Gastroesophageal sphincter (tissue), 4 donors: ENCODE results near the gene MBNL1. TPM values are rescaled to one million over a fixed set of nuclear protein-coding genes. Genes with fewer than 3 reads are reported as not detected.

Experiments
- ATAC-seq: fragments of 150-250 bp; one replicate; pipeline ENCODE4 v1.9.1; 2016; ENCODE audit warnings: mild to moderate bottlenecking, moderate library complexity
- H3K27ac ChIP-seq, 4 donors: fragments of 200-600 bp; sonication (generic) in 3 of 4; 1 replicate in 3 of 4; 2 replicates in 1 of 4; pipeline ENCODE4 v1.5.1; 2016 to 2019
- H3K27me3 ChIP-seq: fragments of 200-600 bp; sonication (generic); one replicate; pipeline ENCODE4 v1.5.1; 2019
- H3K36me3 ChIP-seq, 2 donors: fragments of 200-600 bp; sonication (generic); one replicate each; pipeline ENCODE4 v1.5.1; 2019; ENCODE audit warnings: control low read depth in 1 of 2
- H3K4me1 ChIP-seq, 3 donors: fragments of 200-600 bp; sonication (generic); 1 replicate in 2 of 3; 2 replicates in 1 of 3; pipeline ENCODE4 v1.5.1; 2016 to 2019; ENCODE audit warnings: control low read depth in 2 of 3
- H3K4me3 ChIP-seq, 2 donors: fragments of 200-600 bp; sonication (generic); one replicate each; pipeline ENCODE4 v1.5.1; 2019; ENCODE audit warnings: mild to moderate bottlenecking in 1 of 2, moderate library complexity in 1 of 2
- H3K9me3 ChIP-seq, 3 donors: fragments of 200-600 bp; sonication (generic); one replicate each; pipeline ENCODE4 v1.5.1; 2017 to 2019; ENCODE audit warnings: control low read depth in 2 of 3
- EP300 ChIP-seq: sonication (generic); formaldehyde crosslinking; IDR thresholded peaks from one replicate; pipeline ENCODE4 v1.6.1; 2017; ENCODE audit warnings: antibody characterized with exemption, mild to moderate bottlenecking
- POLR2A ChIP-seq, 2 donors: fragments of 450-650 bp; IDR thresholded peaks; one replicate each; pipeline ENCODE4 v1.6.1; 2017; ENCODE audit warnings: antibody characterized with exemption in 2 of 2, mild to moderate bottlenecking in 2 of 2, moderate library complexity in 1 of 2
- POLR2AphosphoS5 ChIP-seq: sonication (generic); formaldehyde crosslinking; IDR thresholded peaks from one replicate; pipeline ENCODE4 v1.6.1; 2017; ENCODE audit warnings: antibody characterized with exemption
- WGBS, 2 donors: methylation state at CpG; one replicate each; pipeline ENCODE4 v1.1.5; 2018; ENCODE audit warnings: low coverage in 1 of 2; 5-methylcytosine and 5-hydroxymethylcytosine counted together
- total RNA-seq, 4 donors: library from RNA; depleted of rRNA; stranded (reverse); fragments of >200 nt; gene quantifications; one replicate each; pipeline ENCODE4 v1.1.0, GENCODE V29; 2016
- TF ChIP-seq, protein P1 (sequence below), 4 experiments: fragments of 200-600 bp in 2 of 4; fragments of 450-650 bp in 2 of 4; sonication (generic) in 1 of 4; IDR thresholded peaks; one replicate each; pipeline ENCODE4 v1.5.1; 2017 to 2019; ENCODE audit warnings: antibody characterized with exemption in 4 of 4, mild to moderate bottlenecking in 2 of 4, moderate library complexity in 2 of 4

The MBNL1 gene
- total RNA-seq, 4 donors from 2014 or later, result 623 to 745 (median 684) TPM

DNA sequence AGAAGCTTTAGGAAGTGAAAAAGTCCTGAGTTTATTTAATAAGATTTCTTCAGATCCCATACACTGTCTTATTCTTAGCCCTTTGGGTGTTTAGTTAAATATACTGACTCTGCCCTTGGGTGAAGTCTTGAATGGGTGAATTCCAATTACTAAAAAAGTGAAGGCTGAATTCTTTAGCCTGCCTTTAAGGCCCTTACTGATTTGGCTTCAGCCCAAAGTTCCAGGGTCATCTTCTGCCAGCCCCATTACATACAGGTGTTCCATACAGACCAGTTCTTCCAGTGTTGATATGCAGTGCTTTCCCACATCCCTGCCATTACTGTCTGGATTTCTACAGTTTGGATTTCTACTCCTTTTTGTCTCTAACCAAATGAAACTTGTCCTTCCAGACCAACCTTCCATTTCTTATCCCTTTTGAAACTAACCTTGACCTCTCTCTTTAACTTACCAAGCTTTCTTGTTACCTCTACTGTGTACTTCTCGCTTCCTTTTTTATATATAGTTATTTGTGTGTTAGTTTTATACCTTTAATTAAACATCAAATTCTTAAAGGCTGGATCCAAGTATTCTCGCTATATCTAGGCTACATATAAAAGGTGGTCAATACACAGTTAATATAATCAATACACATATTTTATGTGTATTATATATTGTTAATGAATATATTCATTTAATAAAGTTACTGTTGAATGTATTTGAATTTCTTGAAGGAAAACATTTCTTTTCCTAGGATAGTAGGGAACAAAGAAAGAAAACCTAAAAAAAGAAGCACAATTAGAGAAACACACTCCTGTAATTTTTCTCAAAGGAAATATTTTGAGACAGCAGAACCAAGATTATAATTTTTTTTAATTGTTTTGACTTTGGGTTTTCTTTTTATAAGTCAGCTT lies 15.0 kb downstream of the MBNL1 start:
- no peak for ATAC-seq
- Histone ChIP-seq H3K27me3 (no peaks in the 10 kb centered on the region), H3K36me3 (no peaks in the 10 kb centered on the region), H3K27ac (peak overlapping the region; percentile 23 to 68 (median 59)), H3K9me3 (no peaks in the 10 kb centered on the region), H3K4me1 (peaks cover 23 to 95% (median 42%) of the 10 kb centered on the region in 3 donors), H3K4me3 (no peak overlapping the region)
- TF ChIP-seq POLR2A (IDR thresholded peaks at IDR 0.05) (no peak), POLR2AphosphoS5 (no peak), EP300 (no peak)
- TF ChIP-seq, protein P1, sequence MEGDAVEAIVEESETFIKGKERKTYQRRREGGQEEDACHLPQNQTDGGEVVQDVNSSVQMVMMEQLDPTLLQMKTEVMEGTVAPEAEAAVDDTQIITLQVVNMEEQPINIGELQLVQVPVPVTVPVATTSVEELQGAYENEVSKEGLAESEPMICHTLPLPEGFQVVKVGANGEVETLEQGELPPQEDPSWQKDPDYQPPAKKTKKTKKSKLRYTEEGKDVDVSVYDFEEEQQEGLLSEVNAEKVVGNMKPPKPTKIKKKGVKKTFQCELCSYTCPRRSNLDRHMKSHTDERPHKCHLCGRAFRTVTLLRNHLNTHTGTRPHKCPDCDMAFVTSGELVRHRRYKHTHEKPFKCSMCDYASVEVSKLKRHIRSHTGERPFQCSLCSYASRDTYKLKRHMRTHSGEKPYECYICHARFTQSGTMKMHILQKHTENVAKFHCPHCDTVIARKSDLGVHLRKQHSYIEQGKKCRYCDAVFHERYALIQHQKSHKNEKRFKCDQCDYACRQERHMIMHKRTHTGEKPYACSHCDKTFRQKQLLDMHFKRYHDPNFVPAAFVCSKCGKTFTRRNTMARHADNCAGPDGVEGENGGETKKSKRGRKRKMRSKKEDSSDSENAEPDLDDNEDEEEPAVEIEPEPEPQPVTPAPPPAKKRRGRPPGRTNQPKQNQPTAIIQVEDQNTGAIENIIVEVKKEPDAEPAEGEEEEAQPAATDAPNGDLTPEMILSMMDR (IDR thresholded peaks at IDR 0.05), result no peak
- WGBS, 2 donors, result 91% methylated on average over 1 to 2 of the region's 2 CpGs

DNA sequence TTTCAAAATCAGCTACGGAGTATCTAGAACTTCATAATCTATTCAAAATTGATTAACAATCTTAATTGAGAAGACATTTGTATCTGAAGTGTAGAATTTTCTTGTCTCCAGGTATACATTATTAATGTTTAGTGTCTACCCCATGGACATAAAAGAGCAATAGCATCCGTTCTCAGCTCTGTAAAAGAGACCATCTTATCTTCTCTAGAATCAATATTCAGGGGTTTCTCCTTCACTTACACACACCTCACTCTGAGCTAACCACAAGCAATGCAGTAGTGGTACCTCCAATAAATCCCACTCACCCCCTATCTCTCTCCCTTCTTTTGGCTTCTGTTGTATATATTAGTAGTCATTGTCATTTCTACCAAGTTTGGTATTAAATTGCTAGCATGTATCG lies 16.2 kb downstream of the MBNL1 start:
- Histone ChIP-seq H3K4me3 (peak overlapping the region in 1 of 2 donors; percentile 10), H3K36me3 (no peaks in the 10 kb centered on the region), H3K27me3 (no peaks in the 10 kb centered on the region), H3K27ac (peak overlapping the region in 3 of 4 donors; percentile 20 to 68 (median 63)), H3K9me3 (no peaks in the 10 kb centered on the region), H3K4me1 (peaks cover 22 to 86% (median 35%) of the 10 kb centered on the region in 3 donors)
- TF ChIP-seq, protein P1 (IDR thresholded peaks at IDR 0.05), result no peak
- TF ChIP-seq POLR2AphosphoS5, result no peak
- TF ChIP-seq EP300, result no peak
- no peak for TF ChIP-seq POLR2A (IDR thresholded peaks at IDR 0.05)
- 50 to 61% methylated on average over 3 of the region's 3 CpGs for WGBS, 2 donors
- no peak for ATAC-seq

DNA sequence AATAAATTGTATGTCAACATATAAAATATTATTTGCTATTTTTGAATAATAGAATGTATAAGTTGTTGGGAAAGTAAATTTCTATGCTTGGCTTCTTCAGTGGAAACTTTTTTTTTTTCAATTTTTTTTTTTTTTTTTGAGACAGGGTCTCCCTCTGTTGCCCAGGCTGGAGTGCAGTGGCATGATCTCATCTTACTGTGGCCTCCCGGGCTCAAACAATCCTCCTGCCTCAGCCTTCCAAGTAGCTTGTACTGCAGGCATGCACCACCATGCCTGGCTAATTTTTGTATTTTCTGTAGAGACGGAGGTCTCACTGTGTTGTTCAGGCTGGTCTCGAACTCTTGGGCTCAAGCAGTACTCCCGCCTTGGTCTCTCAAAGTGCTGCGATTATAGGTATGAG lies 16.8 kb downstream of the MBNL1 start:
- H3K27ac ChIP-seq, result peak overlapping the region in 1 of 4 donors; percentile 68
- TF ChIP-seq, protein P1 (IDR thresholded peaks at IDR 0.05), result no peak
- TF ChIP-seq POLR2A (IDR thresholded peaks at IDR 0.05), result no peak
- TF ChIP-seq EP300, result no peak
- no peak for TF ChIP-seq POLR2AphosphoS5
- H3K27me3 ChIP-seq, result no peaks in the 10 kb centered on the region
- H3K4me3 ChIP-seq, result no peak overlapping the region
- H3K36me3 ChIP-seq, result no peaks in the 10 kb centered on the region
- 87% methylated on average over 5 of the region's 5 CpGs; no CpG with 5 or more reads in 1 of the 2 donors for WGBS, 2 donors
- H3K4me1 ChIP-seq, result peaks cover 16 to 86% (median 29%) of the 10 kb centered on the region in 3 donors
- no peaks in the 10 kb centered on the region for H3K9me3 ChIP-seq
- ATAC-seq, result no peak

DNA sequence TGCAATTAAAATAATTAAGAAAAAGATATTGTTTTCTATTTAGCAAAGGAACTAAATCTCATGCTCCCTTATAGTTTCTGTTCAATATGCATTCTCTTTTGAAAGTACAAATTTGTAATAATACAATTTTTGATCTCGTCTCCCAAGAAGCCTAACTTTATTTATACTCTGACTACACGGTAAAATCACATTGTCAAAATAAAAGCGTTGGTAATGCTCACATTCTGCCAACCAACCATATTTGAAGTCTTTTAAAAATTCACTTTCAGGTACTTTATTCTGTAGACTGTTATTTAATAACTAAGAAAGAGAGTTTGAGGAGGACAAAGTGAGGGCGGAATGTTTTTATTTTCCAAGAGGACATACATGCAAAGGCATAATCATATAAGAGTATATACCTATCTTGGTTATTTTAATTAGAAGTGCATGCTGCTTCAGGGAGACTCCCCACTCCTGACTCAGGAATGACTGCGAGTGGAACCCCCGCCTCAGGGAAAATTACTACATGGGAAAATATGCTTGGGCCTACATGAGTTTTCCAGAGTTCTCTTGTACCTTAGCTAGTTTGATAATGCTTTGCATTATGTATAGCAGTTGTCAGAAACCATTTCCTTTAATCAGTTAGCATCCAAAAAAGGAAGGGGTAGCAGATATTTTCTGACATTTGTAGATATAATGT lies 19.3 kb downstream of the MBNL1 start:
- Histone ChIP-seq H3K9me3 (no peaks in the 10 kb centered on the region), H3K4me3 (no peak overlapping the region), H3K27ac (peak overlapping the region in 2 of 4 donors; percentile 4 to 22), H3K27me3 (no peaks in the 10 kb centered on the region), H3K36me3 (no peaks in the 10 kb centered on the region), H3K4me1 (peaks cover 0 to 85% (median 21%) of the 10 kb centered on the region in 3 donors)
- TF ChIP-seq POLR2A (IDR thresholded peaks at IDR 0.05), result no peak
- TF ChIP-seq EP300, result no peak
- TF ChIP-seq, protein P1 (IDR thresholded peaks at IDR 0.05), result no peak
- no peak for TF ChIP-seq POLR2AphosphoS5
- no peak for ATAC-seq
- WGBS, 2 donors, result 45 to 56% methylated on average over 5 to 6 of the region's 6 CpGs
